D341Med (cell line): Measurements from ENCODE around the gene KRTAP13-3.

ENCODE experiments used
- DNase-seq: peaks from one replicate; pipeline ENCODE4 v3.0.0; 2012; ENCODE audit warnings: low spot score

Gene KRTAP13-3

GRCh38 chr21:30425826-30426225 is at the start of gene KRTAP13-3:
Gene KRTAP13-3 (minus strand): TSS chr21:30425926. CDS start chr21:30425912, 14 bp downstream.
- DNase-seq, result no peak

GRCh38 chr21:30468900-30469714 is 43.4 kb upstream of the KRTAP13-3 start:
- no peak for DNase-seq

- peak; percentile 37 for DNase-seq
Measured at GRCh38 chr21:30463713-30464112, 38.0 kb upstream of the KRTAP13-3 start.

- DNase-seq, result no peak
Measured at GRCh38 chr21:30448514-30448913, 22.8 kb upstream of the KRTAP13-3 start.

GRCh38 chr21:30447056-30447455 is 21.3 kb upstream of the KRTAP13-3 start:
- no peak for DNase-seq

GRCh38 chr21:30444204-30444603 is 18.5 kb upstream of the KRTAP13-3 start:
- DNase-seq, result no peak

GRCh38 chr21:30443226-30443625 is 17.5 kb upstream of the KRTAP13-3 start:
- no peak for DNase-seq

- no peak for DNase-seq
Measured at GRCh38 chr21:30439975-30440374, 14.2 kb upstream of the KRTAP13-3 start, which contains the start of gene KRTAP15-1. Gene KRTAP15-1 (plus strand): TSS chr21:30440275. CDS start chr21:30440328, 53 bp downstream.

GRCh38 chr21:30437010-30437565 is 11.4 kb upstream of the KRTAP13-3 start:
- no peak for DNase-seq

- peak; percentile 51 for DNase-seq
Measured at GRCh38 chr21:30434033-30434631, 8.4 kb upstream of the KRTAP13-3 start.

GRCh38 chr21:30430170-30430655 is 4.5 kb upstream of the KRTAP13-3 start, which contains the start of gene KRTAP13-4:
Gene KRTAP13-4 (plus strand): TSS chr21:30430220. CDS start chr21:30430276, 56 bp downstream.
- no peak for DNase-seq

GRCh38 chr21:30426731-30427130 is 1.0 kb upstream of the KRTAP13-3 start:
- DNase-seq, result no peak

- no peak for DNase-seq
Measured at GRCh38 chr21:30415993-30416392, 9.7 kb downstream of the KRTAP13-3 start.

GRCh38 chr21:30408782-30409494 is 16.8 kb downstream of the KRTAP13-3 start:
- peak; percentile 52 for DNase-seq

GRCh38 chr21:30395731-30396130 is 30.0 kb downstream of the KRTAP13-3 start, which contains the start of gene KRTAP13-1:
Gene KRTAP13-1 (plus strand): TSS chr21:30396031. CDS start chr21:30396087, 56 bp downstream.
- DNase-seq, result no peak

- no peak for DNase-seq
Measured at GRCh38 chr21:30391492-30392025, 34.2 kb downstream of the KRTAP13-3 start.

GRCh38 chr21:30382201-30382600 is 43.5 kb downstream of the KRTAP13-3 start:
- no peak for DNase-seq
